ENCODE measurements around the gene HSD3B7.

The HSD3B7 gene

GRCh38 chr16:30982548-30983288 is 2.3 kb upstream of the HSD3B7 start:
- FAIRE-seq, result no peak
- no peak for DNase-seq (ENCODE audit: low spot score)

GRCh38 chr16:30983289-30983889 is 1.6 kb upstream of the HSD3B7 start:
- DNase-seq (ENCODE audit: low spot score), result no peak

GRCh38 chr16:30983898-30984610 is 953 bp upstream of the HSD3B7 start:
- FAIRE-seq (no peak), DNase-seq (ENCODE audit: low spot score) (no peak)

More at GRCh38 chr16:30983289-30983889, 1.6 kb upstream of the HSD3B7 start:
- FAIRE-seq, result no peak

GRCh38 chr16:30985401-30986128 is 558 bp downstream of the HSD3B7 start:
- FAIRE-seq (no peak), DNase-seq (ENCODE audit: low spot score) (peak; percentile 63)

- FAIRE-seq (no peak), DNase-seq (ENCODE audit: low spot score) (no peak)
Measured at GRCh38 chr16:30986129-30986991, 1.4 kb downstream of the HSD3B7 start.

GRCh38 chr16:30987581-30988190 is 2.7 kb downstream of the HSD3B7 start:
- FAIRE-seq (no peak), DNase-seq (ENCODE audit: low spot score) (no peak)

GRCh38 chr16:30989469-30990047 is 4.6 kb downstream of the HSD3B7 start:
- no peak for DNase-seq (ENCODE audit: low spot score)
- FAIRE-seq, result no peak

GRCh38 chr16:30990105-30990504 is 5.1 kb downstream of the HSD3B7 start:
- DNase-seq (ENCODE audit: low spot score), result no peak
- no peak for FAIRE-seq

- DNase-seq (ENCODE audit: low spot score) (no peak), FAIRE-seq (no peak)
Measured at GRCh38 chr16:30991052-30991451, 6.0 kb downstream of the HSD3B7 start.

GRCh38 chr16:30992276-30992780 is 7.3 kb downstream of the HSD3B7 start:
- DNase-seq (ENCODE audit: low spot score) (no peak), FAIRE-seq (no peak)

GRCh38 chr16:30992931-30993816 is 8.2 kb downstream of the HSD3B7 start:
- FAIRE-seq, result no peak
- no peak for DNase-seq (ENCODE audit: low spot score)

GRCh38 chr16:30995927-30996323 is 10.9 kb downstream of the HSD3B7 start:
- FAIRE-seq (no peak), DNase-seq (ENCODE audit: low spot score) (no peak)

GRCh38 chr16:30996324-30996984 is 11.4 kb downstream of the HSD3B7 start:
- FAIRE-seq (no peak), DNase-seq (ENCODE audit: low spot score) (peak; percentile 61)

- DNase-seq (ENCODE audit: low spot score), result peak; percentile 70
- no peak for FAIRE-seq
Measured at GRCh38 chr16:30996985-30997724, 12.1 kb downstream of the HSD3B7 start.

- peak; percentile 89 for DNase-seq (ENCODE audit: low spot score)
- peak; percentile 71 for FAIRE-seq
Measured at GRCh38 chr16:30997725-30998711, 13.0 kb downstream of the HSD3B7 start.

All from RCC 7860 (cell line).